GM23338 (cell line): Measurements from ENCODE around the gene RYR2. TPM values are rescaled to one million over a fixed set of nuclear protein-coding genes. Genes with fewer than 3 reads are reported as not detected.
A peak's percentile ranks its signal among the peaks of the same experiment; 100 is the strongest.

ENCODE experiments used
- ATAC-seq: fragments of 200-7000 bp; cut with Tn5 transposase; 3 replicates; pipeline ENCODE4 v1.9.1; 2020
- DNase-seq: peaks from one replicate; pipeline ENCODE4 v3.0.0-alpha.2; 2015; ENCODE audit warnings: low spot score
- H2AFZ ChIP-seq: fragments of 200-600 bp; sonication (generic); 2 replicates; pipeline ENCODE4 v1.8.0; 2016; ENCODE audit warnings: antibody characterized with exemption, mild to moderate bottlenecking, moderate library complexity
- H3F3A ChIP-seq: fragments of 200-600 bp; sonication (generic); replicated peaks from 2 replicates; pipeline ENCODE4 v1.8.0; 2017; ENCODE audit warnings: antibody characterized with exemption, mixed run types, low read depth
- H3K27ac ChIP-seq: fragments of 200-600 bp; sonication (generic); 2 replicates; pipeline ENCODE4 v1.6.1; 2016; ENCODE audit warnings: low read depth
- H3K27me3 ChIP-seq: fragments of 200-600 bp; sonication (generic); 2 replicates; pipeline ENCODE4 v1.8.0; 2016; ENCODE audit warnings: mild to moderate bottlenecking, mixed run types, moderate library complexity; ENCODE audit not compliant: insufficient read depth
- H3K36me3 ChIP-seq: fragments of 200-600 bp; sonication (generic); 2 replicates; pipeline ENCODE4 v1.8.0; 2016; ENCODE audit warnings: mild to moderate bottlenecking; ENCODE audit not compliant: insufficient read depth
- H3K4me1 ChIP-seq: fragments of 200-600 bp; sonication (generic); 2 replicates; pipeline ENCODE4 v1.8.0; 2016; ENCODE audit warnings: mild to moderate bottlenecking, moderate library complexity; ENCODE audit not compliant: insufficient read depth
- H3K4me2 ChIP-seq: fragments of 200-600 bp; sonication (generic); 2 replicates; pipeline ENCODE4 v1.7.1; 2017; ENCODE audit warnings: mixed run types
- H3K4me3 ChIP-seq: fragments of 200-600 bp; sonication (generic); 2 replicates; pipeline ENCODE4 v1.6.1; 2016; ENCODE audit warnings: mixed run types
- H3K79me2 ChIP-seq: fragments of 200-600 bp; sonication (generic); replicated peaks from 2 replicates; pipeline ENCODE4 v1.8.0; 2017; ENCODE audit warnings: mild to moderate bottlenecking; ENCODE audit not compliant: insufficient read depth
- H3K9me2 ChIP-seq: fragments of 200-600 bp; sonication (generic); 2 replicates; pipeline ENCODE4 v1.8.0; 2017; ENCODE audit not compliant: insufficient read depth
- H4K20me1 ChIP-seq: fragments of 200-600 bp; sonication (generic); replicated peaks from 2 replicates; pipeline ENCODE4 v1.8.0; 2017; ENCODE audit warnings: mild to moderate bottlenecking; ENCODE audit not compliant: insufficient read depth
- H3K27ac Mint-ChIP-seq: 2 replicates; pipeline ENCODE4 v1.8.0; 2020; ENCODE audit warnings: inconsistent platforms, mild to moderate bottlenecking, moderate library complexity, mixed read lengths
- H3K27me3 Mint-ChIP-seq: 3 replicates; pipeline ENCODE4 v1.8.0; 2022; ENCODE audit warnings: low read depth, mild to moderate bottlenecking, moderate library complexity, mixed read lengths, inconsistent platforms; ENCODE audit not compliant: insufficient read depth, poor library complexity
- H3K36me3 Mint-ChIP-seq: 3 replicates; pipeline ENCODE4 v1.8.0; 2021; ENCODE audit warnings: low read depth, mild to moderate bottlenecking, inconsistent platforms, moderate library complexity, mixed read lengths
- H3K4me1 Mint-ChIP-seq: 3 replicates; pipeline ENCODE4 v1.8.0; 2020; ENCODE audit warnings: mild to moderate bottlenecking, inconsistent platforms, mixed read lengths
- H3K4me3 Mint-ChIP-seq: 3 replicates; pipeline ENCODE4 v1.8.0; 2021; ENCODE audit warnings: moderate library complexity, mild to moderate bottlenecking, inconsistent platforms, mixed read lengths
- H3K9me3 Mint-ChIP-seq: 3 replicates; pipeline ENCODE4 v1.8.0; 2020; ENCODE audit warnings: moderate library complexity, mild to moderate bottlenecking, inconsistent platforms, mixed read lengths
- EZH2 ChIP-seq: fragments of 200-600 bp; sonication (generic); IDR thresholded peaks from one replicate; pipeline ENCODE4 v1.8.0; 2017; ENCODE audit warnings: antibody characterized with exemption, mild to moderate bottlenecking, low read depth; ENCODE audit not compliant: unreplicated experiment
- EZH2phosphoT487 ChIP-seq: fragments of 200-600 bp; sonication (generic); IDR thresholded peaks from one replicate; pipeline ENCODE4 v1.8.1; 2018; ENCODE audit warnings: antibody characterized with exemption; ENCODE audit not compliant: unreplicated experiment
- ZNF114 ChIP-seq: fragments of 250-450 bp; sonication (Bioruptor Pico); IDR thresholded peaks from 2 replicates; pipeline ENCODE4 v1.5.0; 2020; ENCODE audit warnings: mild to moderate bottlenecking, moderate library complexity
- ZNF462 ChIP-seq: fragments of 250-450 bp; sonication (Bioruptor Pico); IDR thresholded peaks from 2 replicates; pipeline ENCODE4 v1.5.0; 2020; ENCODE audit warnings: mild to moderate bottlenecking, moderate library complexity
- polyA plus RNA-seq: library from polyadenylated mRNA; unstranded; fragments of >200 nt; fragmentation: Nextera tagmentation; extraction: Ambion mirVana; gene quantifications from 2 replicates; pipeline ENCODE4 v1.2.1, GENCODE V29; 2016
- total RNA-seq: library from RNA; depleted of rRNA; stranded (reverse); fragments of >200 nt; shearing (Covaris generic); gene quantifications from 2 replicates; pipeline ENCODE4 v1.2.3, GENCODE V29; 2014

The RYR2 gene
- total and polyA plus RNA-seq, 2 experiments from 2014 or later = 8.9 to 10.0 TPM

DNA sequence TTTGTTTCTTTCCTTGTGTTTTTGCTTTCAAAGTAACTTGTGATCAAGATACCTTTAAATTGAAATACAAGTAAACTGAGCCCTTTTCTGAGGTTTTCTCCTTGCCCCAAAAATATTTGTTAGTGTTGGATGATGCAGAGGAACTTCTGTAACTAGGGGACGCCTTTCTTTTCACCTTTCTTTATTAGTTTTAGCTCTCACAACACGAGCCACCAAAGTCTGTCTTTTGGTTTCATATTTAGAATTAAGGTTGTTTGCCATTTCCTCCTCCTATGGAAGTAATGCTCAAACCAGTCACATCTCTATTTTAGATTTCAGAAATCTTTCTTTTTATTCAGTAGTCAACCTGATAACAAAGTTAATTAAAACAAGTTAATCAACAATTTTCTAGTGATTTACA, 727.9 kb downstream of the RYR2 start:
- no peak overlapping the region for H3K4me3 ChIP-seq
- no peak overlapping the region for H3K27ac ChIP-seq
- H3K27me3 Mint-ChIP-seq = peaks cover 2% of the 10 kb centered on the region
- H3K36me3 Mint-ChIP-seq = no peaks in the 10 kb centered on the region
- no peak for ATAC-seq
- H3K27ac Mint-ChIP-seq = no peak overlapping the region
- H3K4me3 Mint-ChIP-seq = no peak overlapping the region
- DNase-seq = no peak
- no peak overlapping the region for H2AFZ ChIP-seq
- no peak for TF ChIP-seq EZH2
- TF ChIP-seq ZNF114 (CRISPR knock-in tag) = no peak
- H3K4me2 ChIP-seq = no peak overlapping the region
- no peaks in the 10 kb centered on the region for H3K4me1 ChIP-seq
- no peaks in the 10 kb centered on the region for H4K20me1 ChIP-seq
- H3K9me3 Mint-ChIP-seq = no peaks in the 10 kb centered on the region
- H3K4me1 Mint-ChIP-seq = peaks cover 4% of the 10 kb centered on the region; the same call in 2 of the 3 replicates
- H3K36me3 ChIP-seq = no peaks in the 10 kb centered on the region
- no peaks in the 10 kb centered on the region for H3K27me3 ChIP-seq
- no peaks in the 10 kb centered on the region for H3K79me2 ChIP-seq
- no peaks in the 10 kb centered on the region for H3F3A ChIP-seq
- no peaks in the 10 kb centered on the region for H3K9me2 ChIP-seq

- Histone ChIP-seq H3K4me1 (no peaks in the 10 kb centered on the region), H3K4me2 (no peak overlapping the region), H3K9me2 (no peaks in the 10 kb centered on the region), H2AFZ (no peak overlapping the region), H4K20me1 (no peaks in the 10 kb centered on the region), H3K27ac (no peak overlapping the region), H3K27me3 (no peaks in the 10 kb centered on the region), H3F3A (no peaks in the 10 kb centered on the region), H3K36me3 (no peaks in the 10 kb centered on the region), H3K4me3 (no peak overlapping the region), H3K79me2 (no peaks in the 10 kb centered on the region)
- no peak overlapping the region for H3K4me3 Mint-ChIP-seq
- ATAC-seq (no peak), DNase-seq (no peak)
- no peaks in the 10 kb centered on the region for H3K4me1 Mint-ChIP-seq
- peak overlapping the region; percentile 73 for H3K27ac Mint-ChIP-seq
- H3K9me3 Mint-ChIP-seq = no peaks in the 10 kb centered on the region
- no peaks in the 10 kb centered on the region for H3K36me3 Mint-ChIP-seq
- peaks cover 2% of the 10 kb centered on the region for H3K27me3 Mint-ChIP-seq
- TF ChIP-seq EZH2phosphoT487 (no peak), ZNF462 (CRISPR knock-in tag) (no peak)
Measured at GRCh38 chr1:237772009-237772408, 730.0 kb downstream of the RYR2 start.
